ENCODE results near the gene OR51T1. TPM values are rescaled to one million over a fixed set of nuclear protein-coding genes. Genes with fewer than 3 reads are reported as not detected.

Gene OR51T1
- total RNA-seq, 4 donors from 2014 or later: not detected

- DNase-seq (ENCODE audit: low spot score) (no peak), ATAC-seq (ENCODE audit: low FRiP score) (no peak)
- TF ChIP-seq, protein P1, sequence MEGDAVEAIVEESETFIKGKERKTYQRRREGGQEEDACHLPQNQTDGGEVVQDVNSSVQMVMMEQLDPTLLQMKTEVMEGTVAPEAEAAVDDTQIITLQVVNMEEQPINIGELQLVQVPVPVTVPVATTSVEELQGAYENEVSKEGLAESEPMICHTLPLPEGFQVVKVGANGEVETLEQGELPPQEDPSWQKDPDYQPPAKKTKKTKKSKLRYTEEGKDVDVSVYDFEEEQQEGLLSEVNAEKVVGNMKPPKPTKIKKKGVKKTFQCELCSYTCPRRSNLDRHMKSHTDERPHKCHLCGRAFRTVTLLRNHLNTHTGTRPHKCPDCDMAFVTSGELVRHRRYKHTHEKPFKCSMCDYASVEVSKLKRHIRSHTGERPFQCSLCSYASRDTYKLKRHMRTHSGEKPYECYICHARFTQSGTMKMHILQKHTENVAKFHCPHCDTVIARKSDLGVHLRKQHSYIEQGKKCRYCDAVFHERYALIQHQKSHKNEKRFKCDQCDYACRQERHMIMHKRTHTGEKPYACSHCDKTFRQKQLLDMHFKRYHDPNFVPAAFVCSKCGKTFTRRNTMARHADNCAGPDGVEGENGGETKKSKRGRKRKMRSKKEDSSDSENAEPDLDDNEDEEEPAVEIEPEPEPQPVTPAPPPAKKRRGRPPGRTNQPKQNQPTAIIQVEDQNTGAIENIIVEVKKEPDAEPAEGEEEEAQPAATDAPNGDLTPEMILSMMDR (IDR thresholded peaks at IDR 0.05): no peak
Measured at GRCh38 chr11:4890279-4890678, 8.6 kb downstream of the OR51T1 start.

DNA sequence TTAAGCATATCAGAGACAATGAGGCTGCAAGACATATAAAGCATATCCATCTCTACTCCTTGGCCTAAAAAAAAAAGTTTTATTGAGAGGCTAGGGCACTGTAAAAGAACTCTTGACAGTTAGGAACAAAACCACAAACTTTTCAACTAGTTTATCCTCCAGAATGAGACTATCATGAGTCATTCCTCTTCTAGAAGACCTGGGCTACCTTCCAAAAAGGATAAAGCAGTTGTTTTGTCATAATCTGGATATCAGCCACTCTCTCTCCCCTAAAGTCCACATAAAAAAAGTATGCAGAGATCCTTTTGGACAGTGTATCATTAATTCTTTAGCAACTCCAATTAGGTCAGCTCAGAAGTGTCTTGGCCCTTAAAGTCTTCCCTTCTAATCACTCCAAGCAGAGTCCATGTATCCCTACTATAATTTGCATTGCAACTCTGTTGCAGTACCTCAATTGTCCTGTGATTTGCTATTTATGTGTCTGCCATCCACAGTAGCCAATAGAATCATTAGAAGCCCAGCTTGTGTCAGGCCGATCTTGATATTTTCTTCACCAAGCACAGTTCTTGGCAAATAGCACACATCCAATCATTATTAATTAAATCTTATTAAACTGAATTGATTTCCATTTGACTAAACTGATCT lies 10.4 kb downstream of the OR51T1 start:
- TF ChIP-seq, protein P1 (IDR thresholded peaks at IDR 0.05): no peak
- ATAC-seq (ENCODE audit: low FRiP score): no peak
- DNase-seq (ENCODE audit: low spot score): no peak

DNA sequence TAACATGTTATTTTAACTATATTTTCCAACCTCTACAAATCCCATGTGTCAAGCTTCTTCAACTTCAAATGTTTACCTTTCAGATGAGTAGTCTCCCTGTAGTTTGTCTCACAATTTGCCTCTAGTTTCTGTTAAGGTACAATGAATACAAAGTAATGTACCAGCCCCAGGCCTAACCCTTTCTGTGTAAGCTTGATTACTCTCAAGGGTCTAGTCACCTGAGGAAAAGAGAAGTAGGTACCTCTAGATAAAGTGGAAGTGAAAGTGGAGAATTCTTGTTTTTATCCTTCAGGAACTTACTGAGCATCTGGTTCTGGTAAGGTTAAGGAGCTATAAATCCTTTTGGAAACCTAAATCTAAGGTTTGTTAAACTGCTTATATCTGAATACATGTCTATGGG lies 21.8 kb downstream of the OR51T1 start, which contains the start of gene OR51A7:
Gene OR51A7, plus strand, starts transcription at position 300 of the 400 bp plus-strand sequence. CDS start 3,587 bp downstream, outside the sequence.
- ATAC-seq (ENCODE audit: low FRiP score) (no peak), DNase-seq (ENCODE audit: low spot score) (no peak)

DNA sequence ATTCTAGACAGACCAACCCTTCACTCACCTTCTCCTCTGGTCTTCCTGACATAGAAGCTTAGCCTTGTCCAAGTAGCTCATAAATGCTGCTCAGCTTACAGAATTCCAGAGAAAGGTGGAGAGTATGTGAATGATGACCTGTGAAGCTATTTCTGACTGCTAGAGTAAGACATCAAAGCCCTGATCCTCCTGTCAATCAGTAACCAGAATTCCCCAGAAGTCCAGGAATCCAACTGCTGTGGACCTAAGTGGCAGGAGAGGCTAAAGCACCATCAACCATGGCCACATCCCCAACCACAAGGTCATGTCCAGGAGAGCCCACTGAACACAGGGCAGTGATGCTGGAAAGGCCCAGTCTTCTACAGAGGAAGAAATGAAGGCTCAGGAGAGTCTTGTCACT lies 34.9 kb downstream of the OR51T1 start:
- TF ChIP-seq, protein P1 (IDR thresholded peaks at IDR 0.05): no peak
- DNase-seq (ENCODE audit: low spot score): no peak
- no peak for ATAC-seq (ENCODE audit: low FRiP score)

More for the DNA sequence above, 21.8 kb downstream of the OR51T1 start, which contains the start of gene OR51A7:
- TF ChIP-seq, protein P1 (IDR thresholded peaks at IDR 0.05): no peak

DNA sequence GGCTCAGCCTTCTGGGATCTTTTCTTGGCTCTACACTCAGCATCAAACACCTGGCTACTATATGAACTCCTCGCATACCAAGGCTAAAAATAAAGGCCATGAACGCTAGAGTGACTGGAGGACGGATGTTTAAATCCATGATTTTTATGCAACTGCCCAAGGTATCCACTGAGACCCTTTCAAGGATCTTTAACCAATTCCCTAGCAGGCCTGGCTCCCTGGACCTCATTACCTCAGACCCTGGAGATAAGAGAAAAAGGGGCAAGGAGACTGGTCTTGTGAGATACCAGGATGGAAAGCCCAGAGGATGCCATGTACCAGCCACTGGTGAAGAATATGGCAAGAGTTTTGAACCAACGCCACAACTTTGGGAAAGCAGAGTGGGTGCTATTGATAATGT lies 37.5 kb downstream of the OR51T1 start, which contains the start of gene OR51G2:
Gene OR51G2, minus strand, starts transcription at position 101 of the 400 bp plus-strand sequence. CDS start 3,687 bp downstream, outside the sequence.
- ATAC-seq (ENCODE audit: low FRiP score): no peak
- no peak for DNase-seq (ENCODE audit: low spot score)
- TF ChIP-seq, protein P1 (IDR thresholded peaks at IDR 0.05): no peak

- TF ChIP-seq, protein P1 (IDR thresholded peaks at IDR 0.05): no peak
- ATAC-seq (ENCODE audit: low FRiP score): no peak
- no peak for DNase-seq (ENCODE audit: low spot score)
Measured at GRCh38 chr11:4921796-4922195, 40.1 kb downstream of the OR51T1 start.

DNA sequence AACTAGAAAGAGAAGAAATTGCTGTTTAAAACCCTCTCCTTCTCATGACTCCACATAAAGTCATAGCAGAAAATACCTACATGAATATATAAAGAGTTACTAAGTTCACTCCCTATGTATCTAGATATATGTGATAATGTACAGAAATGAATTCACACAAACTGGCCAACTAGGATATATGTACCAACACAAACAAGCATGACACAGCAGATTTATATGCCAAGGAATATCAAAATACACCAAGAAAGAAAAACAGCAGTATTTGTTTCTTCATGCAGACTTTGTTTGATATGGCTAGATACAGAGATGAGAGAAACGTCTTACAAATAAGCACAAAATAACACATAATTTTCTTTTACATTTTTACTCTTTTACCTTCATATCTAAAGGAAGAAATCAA lies 40.6 kb downstream of the OR51T1 start:
- DNase-seq (ENCODE audit: low spot score): no peak
- TF ChIP-seq, protein P1 (IDR thresholded peaks at IDR 0.05): no peak
- no peak for ATAC-seq (ENCODE audit: low FRiP score)

Data from omental fat pad (tissue), 4 donors.